GM12874 (cell line): ENCODE results near the gene CHD2.

ENCODE experiments used
- CTCF ChIP-seq: IDR thresholded peaks from 2 replicates; pipeline ENCODE4 v1.5.1; 2011; ENCODE audit warnings: low read depth, mild to moderate bottlenecking, control low read depth, low read length, moderate library complexity; ENCODE audit not compliant: insufficient read depth

CHD2 gene

GRCh38 chr15:92899948-92900730, at the start of gene CHD2:
Gene CHD2 (plus strand): TSS chr15:92900324. CDS start chr15:92901238, 914 bp downstream.
- TF ChIP-seq CTCF: no peak

GRCh38 chr15:92853222-92853621, 46.9 kb upstream of the CHD2 start:
- TF ChIP-seq CTCF: no peak

GRCh38 chr15:92861742-92862141, 38.4 kb upstream of the CHD2 start:
- no peak for TF ChIP-seq CTCF

GRCh38 chr15:92864127-92864814, 35.9 kb upstream of the CHD2 start:
- no peak for TF ChIP-seq CTCF

DNA sequence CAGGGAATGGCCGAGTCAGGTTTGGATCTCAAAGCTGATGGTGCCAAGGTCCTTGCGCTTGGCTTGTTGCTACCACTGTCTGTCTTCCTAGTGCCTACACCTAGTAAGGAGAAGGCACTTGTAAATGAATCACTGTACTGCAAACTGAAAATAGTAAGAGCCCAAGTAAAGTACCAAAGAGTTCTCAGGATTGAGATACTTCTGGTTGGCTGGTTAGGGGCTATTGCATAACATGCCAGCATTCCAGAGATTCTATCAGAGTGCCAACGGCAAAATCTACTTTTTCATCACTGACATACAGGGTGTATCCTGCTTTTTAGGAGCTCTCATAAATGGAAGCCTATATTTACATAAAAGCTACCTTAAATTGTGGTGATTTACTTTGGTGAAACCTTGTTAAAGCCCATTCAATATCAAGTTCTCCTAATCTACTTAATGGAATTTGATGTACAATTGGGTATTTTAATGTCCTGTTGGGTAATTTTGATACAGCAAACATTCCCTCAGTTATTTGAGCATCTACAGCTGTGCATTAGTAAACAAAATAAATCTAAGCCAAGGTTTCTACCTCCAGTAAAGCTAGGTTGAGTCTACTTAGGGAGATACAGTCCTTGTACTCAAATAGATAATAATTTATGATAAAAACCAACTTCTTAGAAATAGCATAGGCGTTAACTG, 30.7 kb upstream of the CHD2 start:
- TF ChIP-seq CTCF: no peak

DNA sequence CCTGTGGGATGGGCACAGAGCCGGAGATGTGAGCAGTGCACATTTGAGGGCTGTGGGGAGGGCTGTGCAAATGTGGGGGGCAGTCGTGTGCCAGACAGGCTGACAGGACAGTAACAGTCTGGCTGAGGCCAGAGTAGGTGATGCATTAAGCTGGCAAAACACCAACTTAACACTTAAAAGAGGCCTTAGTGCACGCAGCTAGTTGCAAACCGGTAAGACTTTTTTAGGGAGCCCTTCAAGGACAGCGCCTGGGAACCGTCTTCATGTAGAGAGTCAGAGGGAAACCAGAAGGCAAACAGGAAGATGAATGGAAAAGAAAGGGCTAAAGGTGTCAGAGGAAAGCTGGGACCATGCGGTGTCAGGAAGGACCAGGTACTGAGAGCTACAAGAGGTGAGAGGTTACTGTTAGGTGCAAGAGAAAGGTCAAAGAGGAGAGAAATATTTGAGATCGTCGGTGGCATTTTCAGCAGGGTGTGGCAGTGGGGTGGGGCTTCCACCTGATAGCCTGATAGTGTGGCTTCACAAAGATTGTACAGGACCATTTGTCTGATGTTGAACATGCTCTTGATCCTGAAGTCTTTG, 30.0 kb upstream of the CHD2 start:
- no peak for TF ChIP-seq CTCF

DNA sequence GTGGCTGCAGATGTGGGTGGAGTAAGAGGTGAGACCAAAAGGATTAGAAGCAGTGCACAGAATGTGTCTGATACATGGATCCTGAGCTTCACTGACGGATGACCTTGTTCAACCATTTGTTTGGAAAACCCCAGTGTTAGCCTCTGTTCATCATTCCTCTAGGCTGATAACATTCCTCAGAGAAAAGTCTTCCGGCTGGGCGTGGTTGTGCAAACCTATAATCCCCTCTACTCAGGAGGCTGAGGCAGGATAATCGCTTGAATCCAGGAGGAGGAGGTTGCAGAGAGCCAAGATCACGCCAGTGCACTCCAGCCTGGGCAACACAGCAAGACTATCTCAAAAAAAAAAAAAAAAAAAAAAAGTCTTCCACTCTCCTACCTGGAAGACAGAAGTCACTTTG, 23.1 kb upstream of the CHD2 start:
- no peak for TF ChIP-seq CTCF
